ENCODE results near the gene CLEC18A.
A peak's percentile ranks its signal among the peaks of the same experiment; 100 is the strongest.
"Not testable (repeated sequence)": the region's sequence is repeated elsewhere in the genome, so short reads cannot be mapped to it uniquely, and the experiment has no call there.

Gene CLEC18A

GRCh38 chr16:69951017-69951671, at the start of gene CLEC18A:
CLEC18A (plus strand) TSS chr16:69951334; CDS start chr16:69951367, 33 bp downstream.
- not testable (repeated sequence) for DNase-seq

- no peak for DNase-seq
These were observed 47.2 kb upstream of the CLEC18A start for GRCh38 chr16:69903865-69904415.

- DNase-seq: no peak
These were observed 46.5 kb upstream of the CLEC18A start for GRCh38 chr16:69904495-69905170.

GRCh38 chr16:69905171-69905555, 46.0 kb upstream of the CLEC18A start:
- no peak for DNase-seq

GRCh38 chr16:69906838-69907401, 44.2 kb upstream of the CLEC18A start:
- DNase-seq: no peak

- DNase-seq: no peak
These were observed 42.1 kb upstream of the CLEC18A start for GRCh38 chr16:69909043-69909442.

GRCh38 chr16:69909760-69910159, 41.4 kb upstream of the CLEC18A start:
- no peak for DNase-seq

GRCh38 chr16:69910964-69911363, 40.2 kb upstream of the CLEC18A start:
- DNase-seq: no peak

GRCh38 chr16:69916462-69916861, 34.7 kb upstream of the CLEC18A start:
- no peak for DNase-seq

- DNase-seq: no peak
These were observed 33.8 kb upstream of the CLEC18A start for GRCh38 chr16:69917311-69917710.

GRCh38 chr16:69917739-69918138, 33.4 kb upstream of the CLEC18A start:
- DNase-seq: no peak

GRCh38 chr16:69918241-69918640, 32.9 kb upstream of the CLEC18A start:
- DNase-seq: no peak

- DNase-seq: no peak
These were observed 30.0 kb upstream of the CLEC18A start for GRCh38 chr16:69921127-69921526.

- DNase-seq: no peak
These were observed 28.9 kb upstream of the CLEC18A start for GRCh38 chr16:69922200-69922599.

GRCh38 chr16:69924041-69924775, 26.9 kb upstream of the CLEC18A start:
- DNase-seq: no peak

GRCh38 chr16:69924777-69925191, 26.4 kb upstream of the CLEC18A start:
- DNase-seq: no peak

- DNase-seq: no peak
These were observed 25.8 kb upstream of the CLEC18A start for GRCh38 chr16:69925311-69925710.

GRCh38 chr16:69926241-69926640, 24.9 kb upstream of the CLEC18A start:
- no peak for DNase-seq

- DNase-seq: no peak
These were observed 23.9 kb upstream of the CLEC18A start for GRCh38 chr16:69927056-69927757.

- DNase-seq: no peak
These were observed 22.2 kb upstream of the CLEC18A start for GRCh38 chr16:69928856-69929400.

GRCh38 chr16:69929480-69929879, 21.7 kb upstream of the CLEC18A start:
- DNase-seq: no peak

- peak; percentile 65 to 77 (median 75) for DNase-seq
These were observed 20.9 kb upstream of the CLEC18A start for GRCh38 chr16:69930117-69930776.
